ENCODE results near the gene ZNF385B. TPM values are rescaled to one million over a fixed set of nuclear protein-coding genes. Genes with fewer than 3 reads are reported as not detected.
"Not testable (repeated sequence)": the region's sequence is repeated elsewhere in the genome, so short reads cannot be mapped to it uniquely, and the experiment has no call there.

Gene ZNF385B
- total RNA-seq, 1 donor from 2014 or later, result not detected

DNA sequence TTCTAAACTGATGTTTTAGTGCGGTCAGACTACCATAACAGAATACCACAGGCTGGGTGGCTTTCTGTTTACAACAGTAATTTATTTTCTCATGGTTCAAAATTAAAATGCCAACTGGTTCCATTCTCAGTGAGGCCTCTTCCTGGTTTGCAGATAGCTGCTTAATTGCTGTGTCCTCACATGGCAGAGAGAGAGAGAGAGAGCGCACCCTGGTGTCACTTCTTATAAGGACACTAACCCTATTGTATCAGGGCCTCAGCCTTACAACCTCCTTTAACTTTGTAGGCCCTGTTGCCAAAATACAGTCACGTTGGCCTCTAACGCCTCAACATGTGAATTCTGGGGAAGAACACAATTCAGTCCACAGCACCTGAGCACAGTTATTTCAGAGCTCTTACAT, 37.5 kb upstream of the ZNF385B start:
- Histone ChIP-seq H3K27me3 (ENCODE audit: control insufficient read depth, insufficient read depth, low read length) (no peaks in the 10 kb centered on the region), H3K4me3 (ENCODE audit: low read depth, low read length) (no peak overlapping the region), H3K36me3 (ENCODE audit: control insufficient read depth, insufficient read depth, low read length) (no peaks in the 10 kb centered on the region)
- TF ChIP-seq, protein P1, sequence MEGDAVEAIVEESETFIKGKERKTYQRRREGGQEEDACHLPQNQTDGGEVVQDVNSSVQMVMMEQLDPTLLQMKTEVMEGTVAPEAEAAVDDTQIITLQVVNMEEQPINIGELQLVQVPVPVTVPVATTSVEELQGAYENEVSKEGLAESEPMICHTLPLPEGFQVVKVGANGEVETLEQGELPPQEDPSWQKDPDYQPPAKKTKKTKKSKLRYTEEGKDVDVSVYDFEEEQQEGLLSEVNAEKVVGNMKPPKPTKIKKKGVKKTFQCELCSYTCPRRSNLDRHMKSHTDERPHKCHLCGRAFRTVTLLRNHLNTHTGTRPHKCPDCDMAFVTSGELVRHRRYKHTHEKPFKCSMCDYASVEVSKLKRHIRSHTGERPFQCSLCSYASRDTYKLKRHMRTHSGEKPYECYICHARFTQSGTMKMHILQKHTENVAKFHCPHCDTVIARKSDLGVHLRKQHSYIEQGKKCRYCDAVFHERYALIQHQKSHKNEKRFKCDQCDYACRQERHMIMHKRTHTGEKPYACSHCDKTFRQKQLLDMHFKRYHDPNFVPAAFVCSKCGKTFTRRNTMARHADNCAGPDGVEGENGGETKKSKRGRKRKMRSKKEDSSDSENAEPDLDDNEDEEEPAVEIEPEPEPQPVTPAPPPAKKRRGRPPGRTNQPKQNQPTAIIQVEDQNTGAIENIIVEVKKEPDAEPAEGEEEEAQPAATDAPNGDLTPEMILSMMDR (IDR thresholded peaks at IDR 0.05; ENCODE audit: insufficient read depth, low read length, severe bottlenecking), result peak; percentile 42
- FAIRE-seq (no peak), DNase-seq (ENCODE audit: low read depth) (peak; percentile 34)

DNA sequence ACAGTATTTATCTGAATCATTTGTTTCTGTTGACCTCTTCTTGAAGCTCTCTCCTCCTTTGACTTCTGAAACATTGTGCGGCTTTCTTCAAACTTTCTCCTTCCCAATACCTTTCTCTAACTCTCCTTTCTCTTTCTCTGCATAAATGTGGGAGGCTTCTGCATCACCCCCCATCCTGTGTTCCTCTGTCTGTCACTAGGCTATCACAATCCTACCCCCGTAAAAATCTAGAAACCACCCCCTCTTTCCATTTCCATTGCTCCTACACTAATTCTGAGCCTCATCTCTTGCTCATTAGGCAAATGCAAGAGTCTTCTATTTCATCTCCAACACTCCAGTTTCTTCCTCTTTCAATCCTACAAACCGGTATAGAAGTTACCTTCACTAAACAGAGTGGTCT, 32.2 kb upstream of the ZNF385B start:
- Histone ChIP-seq H3K36me3 (ENCODE audit: control insufficient read depth, insufficient read depth, low read length) (no peaks in the 10 kb centered on the region), H3K4me3 (ENCODE audit: low read depth, low read length) (no peak overlapping the region), H3K27me3 (ENCODE audit: control insufficient read depth, insufficient read depth, low read length) (no peaks in the 10 kb centered on the region)
- FAIRE-seq (no peak), DNase-seq (ENCODE audit: low read depth) (no peak)
- TF ChIP-seq, protein P1 (IDR thresholded peaks at IDR 0.05; ENCODE audit: insufficient read depth, low read length, severe bottlenecking), result no peak

DNA sequence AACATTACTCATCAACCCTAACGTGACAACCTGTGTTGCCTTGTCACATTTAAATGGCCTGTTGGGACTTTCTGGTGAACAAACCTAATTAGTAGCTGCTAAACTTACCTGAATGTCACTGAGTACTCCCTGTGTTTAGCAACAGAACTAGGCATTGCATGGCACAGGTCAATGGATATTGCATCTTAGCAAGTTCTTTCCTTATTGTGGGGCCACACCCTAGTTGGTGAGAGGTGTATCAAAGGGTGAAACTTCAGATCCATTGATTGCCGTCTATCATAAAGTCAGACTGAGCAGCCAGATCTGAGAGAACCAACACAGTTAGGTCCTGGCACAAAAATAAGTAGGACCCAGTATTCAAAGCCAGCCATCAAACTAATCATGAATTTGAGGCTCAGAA, 29.8 kb upstream of the ZNF385B start:
- FAIRE-seq, result no peak

DNA sequence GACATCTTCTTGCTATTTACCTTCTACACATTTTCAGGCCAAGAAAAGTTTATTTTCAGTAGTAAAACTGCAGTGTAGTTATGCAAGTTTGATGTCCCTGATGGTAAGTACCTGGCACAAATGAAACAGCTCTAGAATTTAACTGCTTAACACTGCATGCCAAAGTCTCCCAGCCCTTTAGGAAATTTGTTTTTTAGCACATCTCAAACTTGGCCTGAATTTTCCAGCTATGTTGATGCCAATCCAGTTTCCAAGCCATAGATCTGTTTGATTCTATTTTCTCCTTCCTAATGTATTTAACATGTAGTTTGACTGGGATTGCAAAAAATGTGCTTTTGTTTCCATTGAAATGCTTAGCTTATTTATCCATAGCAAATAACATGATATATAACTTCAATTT, 29.3 kb upstream of the ZNF385B start:
- H3K27me3 ChIP-seq (ENCODE audit: control insufficient read depth, insufficient read depth, low read length), result no peaks in the 10 kb centered on the region
- FAIRE-seq (no peak), DNase-seq (ENCODE audit: low read depth) (no peak)
- TF ChIP-seq, protein P1 (IDR thresholded peaks at IDR 0.05; ENCODE audit: insufficient read depth, low read length, severe bottlenecking), result no peak
- H3K4me3 ChIP-seq (ENCODE audit: low read depth, low read length), result no peak overlapping the region
- no peaks in the 10 kb centered on the region for H3K36me3 ChIP-seq (ENCODE audit: control insufficient read depth, insufficient read depth, low read length)

More for the DNA sequence above, 29.8 kb upstream of the ZNF385B start:
- H3K27me3 ChIP-seq (ENCODE audit: control insufficient read depth, insufficient read depth, low read length), result no peaks in the 10 kb centered on the region
- TF ChIP-seq, protein P1 (IDR thresholded peaks at IDR 0.05; ENCODE audit: insufficient read depth, low read length, severe bottlenecking), result no peak
- no peaks in the 10 kb centered on the region for H3K36me3 ChIP-seq (ENCODE audit: control insufficient read depth, insufficient read depth, low read length)
- H3K4me3 ChIP-seq (ENCODE audit: low read depth, low read length), result no peak overlapping the region
- DNase-seq (ENCODE audit: low read depth), result no peak

DNA sequence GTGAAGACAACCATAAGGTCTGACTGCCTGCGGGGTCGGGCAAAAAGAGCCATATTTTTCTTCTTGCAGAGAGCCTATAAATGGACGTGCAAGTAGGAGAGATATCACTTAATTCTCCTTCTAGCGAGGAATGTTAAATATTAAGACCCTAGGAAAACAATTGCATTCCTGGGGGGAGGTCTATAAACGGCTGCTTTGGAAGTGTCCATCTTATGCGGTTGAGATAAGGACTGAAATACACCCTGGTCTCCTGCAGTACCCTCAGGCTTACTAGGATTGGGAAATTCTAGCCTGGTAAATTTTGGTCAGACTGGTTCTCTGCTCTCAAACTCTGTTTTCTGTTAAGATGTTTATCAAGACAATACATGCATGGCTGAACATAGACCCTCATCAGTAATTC, 27.2 kb upstream of the ZNF385B start:
- not testable (repeated sequence) for H3K4me3 ChIP-seq (ENCODE audit: low read depth, low read length); DNase-seq (ENCODE audit: low read depth); FAIRE-seq

DNA sequence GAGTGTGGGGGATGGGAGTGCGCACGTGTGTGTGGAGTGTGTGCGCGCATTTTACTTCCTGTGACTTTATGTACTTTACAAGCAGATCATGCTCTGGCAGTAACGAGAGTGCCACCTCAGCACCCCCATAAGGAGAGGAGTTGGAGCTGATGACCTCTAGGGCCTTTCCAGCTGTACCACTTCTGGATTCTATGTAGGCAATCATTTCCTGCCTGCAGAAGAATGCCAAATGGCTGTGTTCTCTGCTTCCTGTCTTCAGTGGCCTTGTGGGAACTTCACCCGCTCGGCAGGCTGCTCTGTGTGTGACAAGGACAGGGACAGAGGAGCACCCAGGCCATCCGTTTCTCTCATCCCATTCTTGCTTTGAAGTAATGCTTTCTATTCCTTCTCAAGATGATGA, 22.8 kb upstream of the ZNF385B start:
- FAIRE-seq, result no peak
- TF ChIP-seq, protein P1 (IDR thresholded peaks at IDR 0.05; ENCODE audit: insufficient read depth, low read length, severe bottlenecking), result no peak
- Histone ChIP-seq H3K27me3 (ENCODE audit: control insufficient read depth, insufficient read depth, low read length) (no peaks in the 10 kb centered on the region), H3K36me3 (ENCODE audit: control insufficient read depth, insufficient read depth, low read length) (no peaks in the 10 kb centered on the region), H3K4me3 (ENCODE audit: low read depth, low read length) (no peak overlapping the region)
- DNase-seq (ENCODE audit: low read depth), result no peak

More for the DNA sequence above, 27.2 kb upstream of the ZNF385B start:
- not testable (repeated sequence) for H3K27me3 ChIP-seq (ENCODE audit: control insufficient read depth, insufficient read depth, low read length); H3K36me3 ChIP-seq (ENCODE audit: control insufficient read depth, insufficient read depth, low read length)

Measured in bronchial epithelial cell (primary cell).